Uterus (tissue), 4 donors: ENCODE measurements around the gene CHCHD5. TPM values are rescaled to one million over a fixed set of nuclear protein-coding genes. Genes with fewer than 3 reads are reported as not detected.

Source experiments
- DNase-seq, 2 donors: peaks; one replicate each; pipeline ENCODE4 v3.0.0-alpha.2; 2019 to 2020
- H3K27ac ChIP-seq, 2 donors: fragments of 200-600 bp; sonication (generic); 1 replicate in 1 of 2; 2 replicates in 1 of 2; pipeline ENCODE4 v1.5.1; 2016 to 2018
- H3K27me3 ChIP-seq, 2 donors: fragments of 200-600 bp; sonication (generic); one replicate each; pipeline ENCODE4 v1.5.1; 2018 to 2019; ENCODE audit warnings: control low read depth in 1 of 2
- H3K36me3 ChIP-seq, 2 donors: fragments of 200-600 bp; sonication (generic); one replicate each; pipeline ENCODE4 v1.5.1; 2019; ENCODE audit warnings: control low read depth in 1 of 2
- H3K4me1 ChIP-seq, 2 donors: fragments of 200-600 bp; sonication (generic); one replicate each; pipeline ENCODE4 v1.5.1; 2018 to 2019; ENCODE audit warnings: control low read depth in 1 of 2
- H3K4me3 ChIP-seq, 2 donors: fragments of 200-600 bp; sonication (generic); 1 replicate in 1 of 2; 2 replicates in 1 of 2; pipeline ENCODE4 v1.5.1; 2018 to 2019; ENCODE audit warnings: mild to moderate bottlenecking in 1 of 2
- H3K9me3 ChIP-seq, 2 donors: fragments of 200-600 bp; sonication (generic); one replicate each; pipeline ENCODE4 v1.5.1; 2019; ENCODE audit warnings: control low read depth in 1 of 2
- POLR2A ChIP-seq, 2 donors: fragments of 450-650 bp; IDR thresholded peaks; one replicate each; pipeline ENCODE4 v1.6.1; 2016; ENCODE audit warnings: antibody characterized with exemption in 2 of 2, mild to moderate bottlenecking in 1 of 2, moderate library complexity in 1 of 2
- intact Hi-C: fragments of 100-400 bp; cut with DNase I; formaldehyde crosslinking; loops from one replicate; pipeline ENCODE4 v1.15.1; 2023; ENCODE audit warnings: low total_unique reads
- total RNA-seq, 4 donors: library from RNA; depleted of rRNA in 3 of 4; stranded (reverse); fragments of >200 nt in 3 of 4; gene quantifications; one replicate each; pipeline versions ENCODE4 v1.1.0 to v1.2.4, GENCODE V29; 2014 to 2023
- TF ChIP-seq, protein P1 (sequence below), 4 experiments: fragments of 200-600 bp in 2 of 4; fragments of 450-650 bp in 2 of 4; sonication (generic) in 2 of 4; IDR thresholded peaks; one replicate each; pipeline ENCODE4 v1.5.1; 2016 to 2019; ENCODE audit warnings: antibody characterized with exemption in 4 of 4, mild to moderate bottlenecking in 2 of 4, moderate library complexity in 1 of 4
- donor health status: DM: yes; HTN: yes; CAD: no.

Gene CHCHD5
- total RNA-seq, 4 donors from 2014 or later, result 6.5 to 22.6 (median 8.4) TPM; not detected in 1

DNA sequence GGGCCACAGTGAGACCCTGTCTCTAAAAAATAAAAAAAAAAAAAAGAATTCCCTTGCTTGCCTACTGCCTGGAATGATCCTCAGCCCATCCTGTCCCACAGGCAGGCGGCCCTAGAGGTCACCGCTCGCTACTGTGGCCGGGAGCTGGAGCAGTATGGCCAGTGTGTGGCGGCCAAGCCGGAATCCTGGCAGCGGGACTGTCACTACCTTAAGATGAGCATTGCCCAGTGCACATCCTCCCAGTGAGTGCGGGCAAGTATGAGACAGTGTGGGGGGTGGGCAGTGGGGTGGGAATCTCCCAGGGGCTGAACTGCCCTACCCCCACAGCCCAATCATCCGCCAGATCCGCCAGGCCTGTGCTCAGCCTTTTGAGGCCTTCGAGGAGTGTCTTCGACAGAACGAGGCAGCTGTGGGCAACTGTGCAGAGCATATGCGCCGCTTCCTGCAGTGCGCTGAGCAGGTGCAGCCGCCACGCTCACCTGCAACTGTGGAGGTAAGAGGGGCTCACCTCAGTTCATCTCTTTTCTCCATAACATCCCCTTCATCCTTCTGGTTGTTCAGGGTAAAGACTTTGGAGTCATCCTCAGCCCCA is 1.6 kb downstream of the CHCHD5 start:
- Histone ChIP-seq H3K4me1 (peaks cover 5 to 7% of the 10 kb centered on the region in 2 donors), H3K36me3 (no peaks in the 10 kb centered on the region), H3K9me3 (no peaks in the 10 kb centered on the region), H3K27me3 (no peaks in the 10 kb centered on the region), H3K27ac (no peak overlapping the region), H3K4me3 (no peak overlapping the region)
- DNase-seq, result no peak
- TF ChIP-seq, protein P1, sequence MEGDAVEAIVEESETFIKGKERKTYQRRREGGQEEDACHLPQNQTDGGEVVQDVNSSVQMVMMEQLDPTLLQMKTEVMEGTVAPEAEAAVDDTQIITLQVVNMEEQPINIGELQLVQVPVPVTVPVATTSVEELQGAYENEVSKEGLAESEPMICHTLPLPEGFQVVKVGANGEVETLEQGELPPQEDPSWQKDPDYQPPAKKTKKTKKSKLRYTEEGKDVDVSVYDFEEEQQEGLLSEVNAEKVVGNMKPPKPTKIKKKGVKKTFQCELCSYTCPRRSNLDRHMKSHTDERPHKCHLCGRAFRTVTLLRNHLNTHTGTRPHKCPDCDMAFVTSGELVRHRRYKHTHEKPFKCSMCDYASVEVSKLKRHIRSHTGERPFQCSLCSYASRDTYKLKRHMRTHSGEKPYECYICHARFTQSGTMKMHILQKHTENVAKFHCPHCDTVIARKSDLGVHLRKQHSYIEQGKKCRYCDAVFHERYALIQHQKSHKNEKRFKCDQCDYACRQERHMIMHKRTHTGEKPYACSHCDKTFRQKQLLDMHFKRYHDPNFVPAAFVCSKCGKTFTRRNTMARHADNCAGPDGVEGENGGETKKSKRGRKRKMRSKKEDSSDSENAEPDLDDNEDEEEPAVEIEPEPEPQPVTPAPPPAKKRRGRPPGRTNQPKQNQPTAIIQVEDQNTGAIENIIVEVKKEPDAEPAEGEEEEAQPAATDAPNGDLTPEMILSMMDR (IDR thresholded peaks at IDR 0.05), result no peak
- no peak for TF ChIP-seq POLR2A (IDR thresholded peaks at IDR 0.05)
- intact Hi-C loops, result loop anchor here (10.0 kb wide), 1 partner anchor 101 kb away; the partner anchor contains the start of gene TTL

DNA sequence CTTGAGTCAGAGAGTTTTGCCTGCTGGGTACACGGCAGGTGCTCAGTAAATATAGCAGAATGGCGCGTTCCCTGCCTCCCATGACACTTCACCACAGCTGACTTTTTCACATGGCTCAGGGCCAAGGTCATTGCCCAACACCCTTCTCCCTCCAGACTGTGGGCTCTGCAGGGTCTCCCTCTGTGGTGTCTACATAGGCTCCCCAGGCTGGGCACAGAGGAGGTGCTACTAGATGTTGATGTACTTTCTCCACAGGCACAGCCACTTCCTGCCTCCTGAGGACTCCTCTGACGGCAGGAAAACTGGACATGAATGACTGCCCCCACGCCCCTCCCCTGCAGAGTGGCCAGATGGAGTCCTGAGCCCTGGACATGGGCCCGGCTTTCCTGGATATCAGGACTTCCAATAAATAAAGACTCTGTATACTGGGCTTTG is 4.2 kb downstream of the CHCHD5 start:
- TF ChIP-seq, protein P1 (IDR thresholded peaks at IDR 0.05), result no peak
- no peak for TF ChIP-seq POLR2A (IDR thresholded peaks at IDR 0.05)
- no peaks in the 10 kb centered on the region for H3K27me3 ChIP-seq
- no peak overlapping the region for H3K4me3 ChIP-seq
- DNase-seq, result no peak
- no peaks in the 10 kb centered on the region for H3K9me3 ChIP-seq
- H3K36me3 ChIP-seq, result no peaks in the 10 kb centered on the region
- H3K27ac ChIP-seq, result no peak overlapping the region
- intact Hi-C loops, result loop anchor here (10.0 kb wide), 1 partner anchor 104 kb away; the partner anchor contains the start of gene TTL
- peaks cover 0 to 5% of the 10 kb centered on the region in 2 donors for H3K4me1 ChIP-seq

DNA sequence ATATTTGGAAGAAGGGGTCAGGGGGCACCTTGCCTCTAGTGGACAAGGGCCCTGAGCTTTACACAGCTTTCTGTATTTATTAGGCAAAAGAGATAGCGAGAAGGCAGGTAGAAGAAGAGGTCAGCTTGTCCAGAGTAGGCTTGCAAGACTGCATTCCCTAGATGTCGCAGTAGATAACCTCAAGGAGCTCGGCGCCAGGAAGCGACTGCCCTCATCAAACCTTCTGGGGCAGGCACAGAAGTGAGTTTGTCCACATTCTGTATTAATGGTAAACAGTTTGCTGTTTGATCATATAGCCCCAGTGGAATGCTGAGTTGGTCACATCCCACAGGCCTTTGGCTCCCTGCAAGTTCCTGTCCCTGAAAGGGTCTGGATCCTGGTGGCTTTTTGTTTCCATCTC is 7.0 kb downstream of the CHCHD5 start:
- intact Hi-C loops, result no loop called here
- Histone ChIP-seq H3K27ac (no peak overlapping the region), H3K36me3 (no peaks in the 10 kb centered on the region), H3K4me3 (no peak overlapping the region), H3K9me3 (no peaks in the 10 kb centered on the region), H3K27me3 (no peaks in the 10 kb centered on the region), H3K4me1 (no peaks in the 10 kb centered on the region)
- TF ChIP-seq, protein P1 (IDR thresholded peaks at IDR 0.05), result no peak
- no peak for TF ChIP-seq POLR2A (IDR thresholded peaks at IDR 0.05)
- no peak for DNase-seq

DNA sequence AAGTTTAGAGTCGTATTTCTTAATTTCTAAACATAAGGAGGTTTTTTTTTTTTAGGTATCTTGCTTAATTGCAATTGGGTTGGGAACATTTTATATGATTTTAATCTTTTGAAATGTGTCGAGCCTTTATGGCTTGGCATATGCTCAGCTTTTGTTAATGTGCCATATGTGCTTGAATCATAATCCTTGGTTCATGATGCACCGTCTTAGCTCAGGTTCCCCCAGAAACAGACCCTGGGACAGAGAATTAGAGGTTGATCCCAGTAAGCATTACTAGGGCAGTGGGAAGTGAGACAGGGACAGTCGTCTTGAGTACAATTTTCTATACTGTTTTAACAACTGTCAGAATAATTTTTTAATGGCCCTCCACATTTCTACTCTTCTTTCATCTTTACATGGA is 9.3 kb downstream of the CHCHD5 start:
- TF ChIP-seq POLR2A (IDR thresholded peaks at IDR 0.05), result no peak
- no peak for DNase-seq
- Histone ChIP-seq H3K36me3 (no peaks in the 10 kb centered on the region), H3K4me3 (no peak overlapping the region), H3K9me3 (no peaks in the 10 kb centered on the region), H3K27ac (no peak overlapping the region), H3K4me1 (no peaks in the 10 kb centered on the region), H3K27me3 (no peaks in the 10 kb centered on the region)
- intact Hi-C loops, result no loop called here

DNA sequence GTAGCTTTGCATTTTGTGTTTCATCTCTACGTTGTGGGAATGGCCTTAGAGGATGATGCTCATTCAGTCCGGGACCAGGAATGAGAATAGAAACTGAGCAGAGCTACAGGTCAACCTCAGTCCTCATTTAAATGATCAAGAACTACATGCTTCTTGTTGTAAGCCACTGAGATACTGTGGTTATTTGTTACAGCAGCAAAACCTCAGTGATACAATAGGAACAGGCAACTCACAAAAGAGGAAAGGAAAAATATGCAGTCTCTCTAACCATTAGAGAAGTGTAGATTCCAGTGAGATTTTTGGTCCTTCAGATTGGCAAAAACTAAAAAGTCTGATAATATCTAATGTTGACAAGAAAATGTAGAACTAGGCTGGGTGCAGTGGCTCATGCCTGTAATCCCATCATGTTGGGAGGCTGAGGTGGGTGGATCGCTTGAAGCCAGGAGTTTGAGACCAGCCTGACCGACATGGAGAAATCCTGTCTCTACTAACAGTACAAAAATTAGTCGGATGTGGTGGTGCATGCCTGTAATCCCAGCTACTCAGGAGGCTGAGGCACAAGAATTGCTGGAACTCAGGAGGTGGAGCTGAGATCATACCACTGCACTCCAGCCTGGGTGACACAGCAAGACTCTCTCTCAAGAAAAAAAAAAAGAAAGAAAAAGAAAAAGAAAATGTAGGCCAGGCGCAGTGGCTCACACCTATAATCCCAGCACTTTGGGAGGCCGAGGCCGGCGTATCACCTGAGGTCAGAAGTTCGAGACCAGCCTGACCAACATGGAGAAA is 13.3 kb downstream of the CHCHD5 start:
- Histone ChIP-seq H3K4me3 (no peak overlapping the region), H3K4me1 (no peaks in the 10 kb centered on the region), H3K9me3 (no peaks in the 10 kb centered on the region), H3K27me3 (no peaks in the 10 kb centered on the region), H3K27ac (no peak overlapping the region), H3K36me3 (no peaks in the 10 kb centered on the region)
- DNase-seq, result no peak
- TF ChIP-seq POLR2A (IDR thresholded peaks at IDR 0.05), result no peak
- TF ChIP-seq, protein P1 (IDR thresholded peaks at IDR 0.05), result no peak
- intact Hi-C loops, result no loop called here
